ENCODE data around the gene MYO1D.

DNA sequence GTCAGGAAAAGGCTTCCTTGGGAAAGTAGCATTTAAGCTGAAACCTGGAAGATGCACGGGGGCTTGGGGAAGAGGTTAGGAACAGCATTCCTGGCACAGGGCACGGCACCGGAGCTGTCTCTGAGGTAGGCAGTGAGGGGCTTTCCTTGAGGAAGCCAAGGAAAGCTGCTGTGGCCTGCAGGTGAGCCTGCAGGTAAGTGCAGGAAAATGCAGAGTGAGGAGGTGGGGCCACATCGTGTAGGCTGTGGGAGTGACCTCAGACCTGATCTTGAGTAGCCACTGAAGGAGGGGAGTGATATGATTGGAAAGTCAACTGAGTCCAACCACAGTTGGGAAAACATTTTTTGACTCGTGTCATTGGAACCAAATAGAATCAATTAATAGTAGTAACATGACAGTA, 310.6 kb downstream of the MYO1D start:
- no peak for TF ChIP-seq POLR2AphosphoS5 (IDR thresholded peaks at IDR 0.05; ENCODE audit: insufficient read depth, low read depth, low read length)
- TF ChIP-seq, protein P1, sequence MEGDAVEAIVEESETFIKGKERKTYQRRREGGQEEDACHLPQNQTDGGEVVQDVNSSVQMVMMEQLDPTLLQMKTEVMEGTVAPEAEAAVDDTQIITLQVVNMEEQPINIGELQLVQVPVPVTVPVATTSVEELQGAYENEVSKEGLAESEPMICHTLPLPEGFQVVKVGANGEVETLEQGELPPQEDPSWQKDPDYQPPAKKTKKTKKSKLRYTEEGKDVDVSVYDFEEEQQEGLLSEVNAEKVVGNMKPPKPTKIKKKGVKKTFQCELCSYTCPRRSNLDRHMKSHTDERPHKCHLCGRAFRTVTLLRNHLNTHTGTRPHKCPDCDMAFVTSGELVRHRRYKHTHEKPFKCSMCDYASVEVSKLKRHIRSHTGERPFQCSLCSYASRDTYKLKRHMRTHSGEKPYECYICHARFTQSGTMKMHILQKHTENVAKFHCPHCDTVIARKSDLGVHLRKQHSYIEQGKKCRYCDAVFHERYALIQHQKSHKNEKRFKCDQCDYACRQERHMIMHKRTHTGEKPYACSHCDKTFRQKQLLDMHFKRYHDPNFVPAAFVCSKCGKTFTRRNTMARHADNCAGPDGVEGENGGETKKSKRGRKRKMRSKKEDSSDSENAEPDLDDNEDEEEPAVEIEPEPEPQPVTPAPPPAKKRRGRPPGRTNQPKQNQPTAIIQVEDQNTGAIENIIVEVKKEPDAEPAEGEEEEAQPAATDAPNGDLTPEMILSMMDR (IDR thresholded peaks at IDR 0.05; ENCODE audit: extremely low read depth in 1 of 2, insufficient read depth in 1 of 2, low read depth in 1 of 2, low read length in 2 of 2) = no peak
